IMR-90 (cell line): ENCODE data around the gene MRC1. TPM values are rescaled to one million over a fixed set of nuclear protein-coding genes. Genes with fewer than 3 reads are reported as not detected.

Experiments
- ATAC-seq: fragments of 200-7000 bp; cut with Tn5 transposase; 2 replicates; pipeline ENCODE4 v1.9.1; 2020; ENCODE audit warnings: low read depth, mild to moderate bottlenecking, moderate library complexity
- BruUV-seq: library from RNA; stranded (reverse); fragments of 400-500 nt; replicated peaks from 2 replicates; lab custom pipeline; 2021; lab: Mats Ljungman, UMichigan
- CTCF ChIA-PET: fragments of 300-600 bp; formaldehyde crosslinking; extraction: SDS; loops from one replicate; lab custom pipeline; 2021; ENCODE audit warnings: antibody characterized with exemption; lab: Yijun Ruan, JAX
- POLR2A ChIA-PET: fragments of 300-600 bp; sonication (Branson Sonifier 250); formaldehyde crosslinking; loops from one replicate; lab custom pipeline; 2022; ENCODE audit warnings: antibody characterized with exemption; ENCODE audit not compliant: unreplicated experiment; lab: Charles Lee
- DNase-seq: peaks from one replicate; pipeline ENCODE4 v3.0.0; 2013
- H2AFZ ChIP-seq: replicated peaks from 2 replicates; pipeline ENCODE3; 2013; ENCODE audit warnings: low read length, mild to moderate bottlenecking; ENCODE audit not compliant: poor library complexity
- H2AK5ac ChIP-seq: 2 replicates; pipeline ENCODE4 v1.6.1; 2013; ENCODE audit warnings: low read depth, low read length, inconsistent platforms
- H2AK9ac ChIP-seq: replicated peaks from 2 replicates; pipeline ENCODE3; 2013; ENCODE audit warnings: mild to moderate bottlenecking, low read depth, low read length, moderate library complexity; ENCODE audit not compliant: poor library complexity
- H2BK120ac ChIP-seq: 2 replicates; pipeline ENCODE4 v1.6.1; 2013; ENCODE audit warnings: low read depth, low read length, inconsistent platforms
- H2BK15ac ChIP-seq: 3 replicates; pipeline ENCODE4 v1.6.1; 2013; ENCODE audit warnings: low read depth, low read length, inconsistent platforms
- H2BK20ac ChIP-seq: 2 replicates; pipeline ENCODE4 v1.6.1; 2013; ENCODE audit warnings: low read depth, mild to moderate bottlenecking, inconsistent platforms, low read length, moderate library complexity
- H2BK5ac ChIP-seq: 2 replicates; pipeline ENCODE4 v1.6.1; 2013; ENCODE audit warnings: mild to moderate bottlenecking, low read depth, low read length, inconsistent platforms; ENCODE audit not compliant: poor library complexity, severe bottlenecking
- H3K14ac ChIP-seq: replicated peaks from 2 replicates; pipeline ENCODE4 v1.6.1; 2013; ENCODE audit warnings: low read depth, low read length, inconsistent platforms
- H3K18ac ChIP-seq: 2 replicates; pipeline ENCODE4 v1.6.1; 2013; ENCODE audit warnings: low read depth, low read length, control low read depth
- H3K23ac ChIP-seq: 2 replicates; pipeline ENCODE4 v1.6.1; 2013; ENCODE audit warnings: low read depth, low read length, inconsistent platforms
- H3K27ac ChIP-seq: 2 replicates; pipeline ENCODE4 v1.5.1; 2013; ENCODE audit warnings: mild to moderate bottlenecking, control low read depth, low read length; ENCODE audit not compliant: insufficient read depth
- H3K27me3 ChIP-seq: 2 replicates; pipeline ENCODE4 v1.6.1; 2013; ENCODE audit warnings: low read length; ENCODE audit not compliant: control insufficient read depth, insufficient read depth
- H3K36me3 ChIP-seq: 2 replicates; pipeline ENCODE4 v1.6.1; 2013; ENCODE audit warnings: low read length, mixed read lengths; ENCODE audit not compliant: control insufficient read depth, insufficient read depth
- H3K4ac ChIP-seq: 2 replicates; pipeline ENCODE4 v1.6.1; 2013; ENCODE audit warnings: low read depth, low read length, inconsistent platforms
- H3K4me1 ChIP-seq: 2 replicates; pipeline ENCODE4 v1.6.1; 2013; ENCODE audit warnings: low read length, mixed read lengths; ENCODE audit not compliant: control insufficient read depth, insufficient read depth
- H3K4me2 ChIP-seq: 2 replicates; pipeline ENCODE4 v1.6.1; 2013; ENCODE audit warnings: low read depth, mild to moderate bottlenecking, control low read depth, low read length, moderate library complexity
- H3K4me3 ChIP-seq: 2 replicates; pipeline ENCODE4 v1.5.1; 2013; ENCODE audit warnings: low read depth, mild to moderate bottlenecking, control low read depth, low read length, moderate library complexity; ENCODE audit not compliant: insufficient read depth
- H3K56ac ChIP-seq: 2 replicates; pipeline ENCODE4 v1.6.1; 2013; ENCODE audit warnings: low read length, inconsistent platforms; ENCODE audit not compliant: insufficient read depth; ENCODE audit errors: extremely low read depth
- H3K79me1 ChIP-seq, 2 experiments: 2 replicates each; pipeline ENCODE4 v1.6.1; 2013; ENCODE audit warnings: low read length in 2 of 2, inconsistent platforms in 1 of 2, low read depth in 1 of 2
- H3K9ac ChIP-seq: 2 replicates; pipeline ENCODE4 v1.6.1; 2013; ENCODE audit warnings: low read depth, low read length, control low read depth
- H3K9me1 ChIP-seq: 2 replicates; pipeline ENCODE4 v1.6.1; 2013; ENCODE audit warnings: low read length, inconsistent platforms; ENCODE audit not compliant: insufficient read depth
- H3K9me3 ChIP-seq: 2 replicates; pipeline ENCODE4 v1.6.1; 2013; ENCODE audit warnings: low read length; ENCODE audit not compliant: control insufficient read depth, insufficient read depth
- H4K20me1 ChIP-seq: 2 replicates; pipeline ENCODE4 v1.6.1; 2013; ENCODE audit warnings: low read length, inconsistent platforms; ENCODE audit not compliant: insufficient read depth
- H4K5ac ChIP-seq: 2 replicates; pipeline ENCODE4 v1.6.1; 2013; ENCODE audit warnings: mild to moderate bottlenecking, low read depth, low read length, control low read depth
- H4K8ac ChIP-seq, 2 experiments: 2 replicates each; pipeline ENCODE4 v1.6.1; 2013; ENCODE audit warnings: low read depth in 2 of 2, low read length in 2 of 2, control low read depth in 1 of 2, inconsistent platforms in 1 of 2
- H4K91ac ChIP-seq: 2 replicates; pipeline ENCODE4 v1.6.1; 2013; ENCODE audit warnings: low read depth, low read length, inconsistent platforms; ENCODE audit not compliant: insufficient read depth
- FOS ChIP-seq: fragments of 150-350 bp; IDR thresholded peaks from 2 replicates; pipeline ENCODE4 v1.6.1; 2016; ENCODE audit warnings: low read depth, low read length
- NFE2L2 ChIP-seq: fragments of 150-350 bp; IDR thresholded peaks from 2 replicates; pipeline ENCODE4 v1.6.1; 2016; ENCODE audit warnings: low read depth, mild to moderate bottlenecking, low read length
- WGBS, 2 experiments: methylation state at CpG; one replicate each; pipeline versions ENCODE4 v1.1.5 to v1.1.7; 2013; ENCODE audit warnings: missing lambda C conversion rate in 2 of 2; ENCODE audit not compliant: insufficient read length in 1 of 2; ENCODE audit errors: extremely low coverage in 2 of 2; 5-methylcytosine and 5-hydroxymethylcytosine counted together
- dilution Hi-C: fragments of 300-500 bp; cut with HindIII; formaldehyde crosslinking; loops from one replicate; pipeline ENCODE4 v1.14.3; 2018; ENCODE audit warnings: low sequenced_read_pairs; ENCODE audit not compliant: unreplicated experiment
- in situ Hi-C: fragments of 300-500 bp; cut with MboI; formaldehyde crosslinking; loops from 3 replicates; pipeline ENCODE4 v1.14.3; 2019; ENCODE audit warnings: low sequenced_read_pairs, inconsistent platforms, mixed read lengths
- intact Hi-C: fragments of 100-400 bp; cut with micrococcal nuclease; formaldehyde crosslinking; loops from 2 replicates; pipeline ENCODE4 v1.10.0; 2022
- polyA plus RNA-seq, 3 experiments: library from polyadenylated mRNA; depleted of rRNA; stranded (reverse); fragments of >200 nt; gene quantifications; 2 replicates each; pipeline ENCODE4 v1.2.3, GENCODE V29; 2012; ENCODE audit warnings: low replicate concordance in 1 of 3
- total RNA-seq: library from RNA; depleted of rRNA; stranded (reverse); fragments of >200 nt; gene quantifications from 2 replicates; pipeline ENCODE4 v1.2.3, GENCODE V29; 2012

Gene MRC1
- total and polyA plus RNA-seq, 2 of the 4 experiments (the other 2 are of a cell fraction) = not detected

DNA sequence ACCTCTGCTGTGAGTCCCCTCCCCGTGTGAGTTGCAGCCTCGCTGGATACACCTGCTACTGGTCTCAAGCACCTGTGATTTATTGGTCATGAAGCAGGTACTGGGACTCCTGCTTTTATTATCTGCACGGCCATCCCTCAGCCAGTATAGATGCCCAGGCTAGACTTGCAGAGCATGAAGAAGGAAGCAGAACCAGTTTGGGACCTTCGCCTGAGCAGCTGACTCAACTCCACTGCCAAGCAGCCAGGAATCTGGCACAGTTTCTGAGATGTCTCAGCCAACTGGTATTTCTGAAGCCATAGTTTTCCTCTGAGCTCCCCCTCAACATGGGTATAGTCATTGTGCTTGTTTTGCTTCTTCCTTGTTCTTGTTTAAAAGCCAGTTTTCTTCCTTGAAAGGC lies 114.6 kb downstream of the MRC1 start:
- peaks cover 4% of the 10 kb centered on the region for H3K4me1 ChIP-seq
- H3K4ac ChIP-seq = peak overlapping the region; percentile 69
- H2AK5ac ChIP-seq = peak overlapping the region; percentile 36; the same call in 1 of the 2 replicates
- peak overlapping the region; percentile 97 for H2BK120ac ChIP-seq
- H4K20me1 ChIP-seq = no peaks in the 10 kb centered on the region
- no peak overlapping the region; the same call in 1 of the 2 replicates for H3K4me2 ChIP-seq
- peak overlapping the region; percentile 92 for H2AFZ ChIP-seq
- peak overlapping the region; percentile 84 for H3K14ac ChIP-seq
- no peaks in the 10 kb centered on the region for H3K36me3 ChIP-seq
- dilution Hi-C loops (no loop called here), in situ Hi-C loops (no loop called here), intact Hi-C loops (no loop called here)
- peak overlapping the region; percentile 78 for H3K27ac ChIP-seq
- no peak overlapping the region for H3K9ac ChIP-seq
- peak overlapping the region; percentile 91 for H2BK20ac ChIP-seq
- H3K9me3 ChIP-seq = no peaks in the 10 kb centered on the region; the same call in 1 of the 2 replicates
- peak overlapping the region; percentile 83 for H2AK9ac ChIP-seq
- POLR2A ChIA-PET = no interaction called here
- peak overlapping the region; percentile 77; the same call in 1 of the 2 replicates for H3K23ac ChIP-seq
- no peaks in the 10 kb centered on the region; the same call in 1 of the 2 replicates for H3K9me1 ChIP-seq
- CTCF ChIA-PET = interaction anchor here (0.9 kb wide), 1 partner anchor 293 kb away, joined by 3 read pairs; no protein-coding TSS in a partner anchor
- no peak overlapping the region for H4K5ac ChIP-seq
- ATAC-seq = peak; percentile 98
- peak overlapping the region; percentile 94; the same call in 2 of the 3 replicates for H2BK15ac ChIP-seq
- peak overlapping the region; percentile 86; the same call in 1 of the 2 replicates for H3K18ac ChIP-seq
- H3K4me3 ChIP-seq = no peak overlapping the region
- 50% methylated on average over 1 of the region's 4 CpGs; no CpG with 5 or more reads in 1 of the 2 experiments for WGBS, 2 experiments
- peak overlapping the region; percentile 24 to 91 for H4K8ac ChIP-seq
- H2BK5ac ChIP-seq = peak overlapping the region; percentile 88
- peak; percentile 30; the same call in 1 of the 2 replicates for TF ChIP-seq FOS
- no peak for TF ChIP-seq NFE2L2
- DNase-seq = peak; percentile 95
- H3K27me3 ChIP-seq = no peaks in the 10 kb centered on the region
- H3K79me1 ChIP-seq = no peaks in the 10 kb centered on the region
- H3K56ac ChIP-seq = peak overlapping the region; percentile 42
- no TSS peak for BruUV-seq
- H4K91ac ChIP-seq = peak overlapping the region; percentile 86; the same call in 1 of the 2 replicates
